ENCODE results near the gene ZNF37A.

Gene ZNF37A

DNA sequence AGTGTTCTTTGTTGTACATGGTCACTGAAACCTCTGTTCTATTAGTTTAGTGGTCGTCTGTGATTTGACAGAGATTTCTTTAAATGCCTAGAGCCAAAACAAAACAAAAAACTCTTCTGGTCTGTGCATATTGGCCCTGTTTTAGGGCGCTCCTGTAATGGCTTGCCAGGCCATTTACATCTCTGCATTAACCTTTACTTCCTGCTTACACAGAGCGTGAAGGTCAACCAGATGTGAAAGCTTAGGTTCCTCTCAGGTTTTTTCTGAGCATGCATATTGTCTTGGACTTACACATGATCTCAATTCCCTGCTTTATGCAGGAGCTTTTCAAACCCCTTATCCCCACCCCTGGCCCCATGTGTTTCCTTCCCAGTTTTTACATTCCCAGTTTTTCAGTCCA, 9.6 kb downstream of the ZNF37A start:
- DNase-seq (ENCODE audit: low spot score), result no peak
- TF ChIP-seq, protein P1, sequence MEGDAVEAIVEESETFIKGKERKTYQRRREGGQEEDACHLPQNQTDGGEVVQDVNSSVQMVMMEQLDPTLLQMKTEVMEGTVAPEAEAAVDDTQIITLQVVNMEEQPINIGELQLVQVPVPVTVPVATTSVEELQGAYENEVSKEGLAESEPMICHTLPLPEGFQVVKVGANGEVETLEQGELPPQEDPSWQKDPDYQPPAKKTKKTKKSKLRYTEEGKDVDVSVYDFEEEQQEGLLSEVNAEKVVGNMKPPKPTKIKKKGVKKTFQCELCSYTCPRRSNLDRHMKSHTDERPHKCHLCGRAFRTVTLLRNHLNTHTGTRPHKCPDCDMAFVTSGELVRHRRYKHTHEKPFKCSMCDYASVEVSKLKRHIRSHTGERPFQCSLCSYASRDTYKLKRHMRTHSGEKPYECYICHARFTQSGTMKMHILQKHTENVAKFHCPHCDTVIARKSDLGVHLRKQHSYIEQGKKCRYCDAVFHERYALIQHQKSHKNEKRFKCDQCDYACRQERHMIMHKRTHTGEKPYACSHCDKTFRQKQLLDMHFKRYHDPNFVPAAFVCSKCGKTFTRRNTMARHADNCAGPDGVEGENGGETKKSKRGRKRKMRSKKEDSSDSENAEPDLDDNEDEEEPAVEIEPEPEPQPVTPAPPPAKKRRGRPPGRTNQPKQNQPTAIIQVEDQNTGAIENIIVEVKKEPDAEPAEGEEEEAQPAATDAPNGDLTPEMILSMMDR (IDR thresholded peaks at IDR 0.05; ENCODE audit: extremely low read depth, insufficient read depth, missing control alignments), result no peak
- in situ Hi-C loops (cut with MboI; ENCODE audit: low pct_unique_long_range_greater_than_20kb, low sequenced_read_pairs, unreplicated experiment), result no loop called here

DNA sequence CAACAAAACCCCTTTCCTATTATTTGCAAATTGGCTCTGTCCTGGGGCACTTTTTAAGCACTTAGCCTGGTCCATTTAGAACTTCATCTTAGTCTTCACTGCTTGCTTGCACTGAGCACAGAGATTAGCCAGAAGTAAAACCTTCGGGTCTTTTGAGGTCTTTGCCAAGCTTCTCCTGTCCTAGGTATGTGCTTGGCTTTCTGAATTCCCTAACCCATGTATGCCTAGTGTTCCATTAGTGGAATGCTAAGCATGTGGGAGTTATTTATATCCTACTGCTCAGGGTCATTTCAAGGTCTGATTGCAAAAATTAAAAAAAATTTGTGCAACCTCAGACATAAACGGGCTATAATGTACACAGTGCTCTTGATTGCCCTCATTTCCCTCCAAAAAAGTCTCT, 18.0 kb downstream of the ZNF37A start:
- in situ Hi-C loops (cut with MboI; ENCODE audit: low pct_unique_long_range_greater_than_20kb, low sequenced_read_pairs, unreplicated experiment), result no loop called here
- TF ChIP-seq, protein P1 (IDR thresholded peaks at IDR 0.05; ENCODE audit: extremely low read depth, insufficient read depth, missing control alignments), result no peak
- DNase-seq (ENCODE audit: low spot score), result no peak

DNA sequence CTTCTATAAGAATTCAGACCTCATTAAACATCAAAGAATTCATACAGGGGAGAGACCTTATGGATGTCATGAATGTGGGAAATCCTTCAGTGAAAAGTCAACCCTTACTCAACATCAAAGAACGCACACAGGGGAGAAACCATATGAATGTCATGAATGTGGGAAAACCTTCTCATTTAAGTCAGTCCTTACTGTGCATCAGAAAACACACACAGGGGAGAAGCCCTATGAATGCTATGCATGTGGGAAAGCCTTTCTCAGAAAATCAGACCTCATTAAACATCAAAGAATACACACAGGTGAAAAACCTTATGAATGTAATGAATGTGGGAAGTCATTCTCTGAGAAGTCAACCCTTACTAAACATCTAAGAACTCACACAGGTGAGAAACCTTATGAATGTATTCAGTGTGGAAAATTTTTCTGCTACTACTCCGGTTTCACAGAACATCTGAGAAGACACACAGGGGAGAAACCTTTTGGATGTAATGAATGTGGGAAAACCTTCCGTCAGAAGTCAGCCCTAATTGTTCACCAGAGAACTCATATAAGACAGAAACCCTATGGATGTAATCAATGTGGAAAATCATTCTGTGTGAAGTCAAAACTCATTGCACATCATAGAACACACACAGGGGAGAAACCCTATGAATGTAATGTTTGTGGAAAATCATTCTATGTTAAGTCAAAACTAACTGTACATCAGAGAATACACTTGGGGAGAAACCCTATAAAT, 24.1 kb downstream of the ZNF37A start:
- no peak for DNase-seq (ENCODE audit: low spot score)
- TF ChIP-seq, protein P1 (IDR thresholded peaks at IDR 0.05; ENCODE audit: extremely low read depth, insufficient read depth, missing control alignments), result no peak
- in situ Hi-C loops (cut with MboI; ENCODE audit: low pct_unique_long_range_greater_than_20kb, low sequenced_read_pairs, unreplicated experiment), result no loop called here

DNA sequence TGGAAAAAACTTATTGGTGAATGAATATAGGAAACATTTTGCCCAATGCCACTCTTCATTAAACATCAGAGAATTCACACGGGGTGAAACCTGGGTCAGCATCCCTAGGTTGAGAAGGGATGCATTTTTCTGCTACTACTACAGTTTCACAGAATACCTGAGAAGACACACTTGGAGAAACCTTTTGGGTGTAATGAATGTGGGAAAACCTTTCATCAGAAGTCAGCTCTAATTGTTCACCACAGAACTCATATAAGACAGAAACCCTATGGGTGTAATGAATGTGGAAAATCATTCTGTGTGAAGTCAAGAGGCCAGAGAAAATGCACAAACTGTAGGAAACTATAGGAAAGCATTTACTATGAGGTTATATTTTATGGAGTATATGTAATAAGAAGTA, 24.9 kb downstream of the ZNF37A start:
- TF ChIP-seq, protein P1 (IDR thresholded peaks at IDR 0.05; ENCODE audit: extremely low read depth, insufficient read depth, missing control alignments), result no peak
- DNase-seq (ENCODE audit: low spot score), result no peak
- in situ Hi-C loops (cut with MboI; ENCODE audit: low pct_unique_long_range_greater_than_20kb, low sequenced_read_pairs, unreplicated experiment), result no loop called here

DNA sequence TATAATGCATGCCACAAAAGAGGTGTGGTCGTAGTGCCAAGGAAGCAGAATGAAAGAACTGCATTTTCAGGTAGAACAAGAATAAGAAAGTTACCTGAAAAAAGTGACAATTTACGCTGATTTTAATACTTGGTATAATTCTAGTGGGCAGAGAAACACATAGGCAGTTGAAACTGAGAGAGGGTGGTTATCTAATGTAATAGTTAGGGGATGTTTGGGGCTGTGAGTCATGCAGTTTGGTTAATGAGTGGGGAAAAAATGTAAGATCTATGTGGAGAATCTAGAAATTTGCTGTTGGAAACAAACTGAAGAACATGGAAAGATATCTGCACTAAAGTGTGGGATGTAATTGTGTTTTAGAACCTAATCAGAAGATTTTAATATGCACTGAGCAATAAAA, 33.7 kb downstream of the ZNF37A start:
- TF ChIP-seq, protein P1 (IDR thresholded peaks at IDR 0.05; ENCODE audit: extremely low read depth, insufficient read depth, missing control alignments), result no peak
- in situ Hi-C loops (cut with MboI; ENCODE audit: low pct_unique_long_range_greater_than_20kb, low sequenced_read_pairs, unreplicated experiment), result no loop called here

DNA sequence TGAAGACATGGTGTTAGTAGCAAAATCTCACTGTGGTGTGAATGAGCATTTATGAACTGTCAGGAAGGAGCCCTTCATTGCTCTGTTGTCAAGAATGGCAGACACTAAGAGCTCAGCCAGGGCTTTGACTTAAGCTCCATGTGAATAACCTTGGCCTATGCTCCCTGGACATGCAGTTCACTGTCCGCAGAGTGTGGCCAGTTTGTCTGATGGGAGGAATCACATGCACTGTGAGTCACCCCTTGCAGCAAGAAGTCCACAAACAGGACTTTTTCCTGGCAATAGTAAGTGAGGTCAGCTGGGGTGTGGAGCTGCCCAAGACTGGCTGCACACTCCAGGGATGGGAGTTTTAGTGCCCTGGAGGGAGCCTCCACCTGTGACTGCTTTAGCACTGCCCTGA, 49.5 kb downstream of the ZNF37A start:
- in situ Hi-C loops (cut with MboI; ENCODE audit: low pct_unique_long_range_greater_than_20kb, low sequenced_read_pairs, unreplicated experiment), result no loop called here
- DNase-seq (ENCODE audit: low spot score), result no peak
- TF ChIP-seq, protein P1 (IDR thresholded peaks at IDR 0.05; ENCODE audit: extremely low read depth, insufficient read depth, missing control alignments), result no peak

More for the DNA sequence above, 33.7 kb downstream of the ZNF37A start:
- DNase-seq (ENCODE audit: low spot score), result no peak

Data from GM13977 (cell line).